GM21367 (cell line): ENCODE data around the gene BORCS8.
"Not testable (repeated sequence)": the region's sequence is repeated elsewhere in the genome, so short reads cannot be mapped to it uniquely, and the experiment has no call there.

Experiments used
- ATAC-seq: cut with Tn5 transposase; IDR thresholded peaks from one replicate; pipeline ENCODE4 v1.9.1; 2021; ENCODE audit not compliant: unreplicated experiment

The BORCS8 gene

GRCh38 chr19:19152668-19153384 is 39.1 kb downstream of the BORCS8 start:
- no peak for ATAC-seq

- no peak for ATAC-seq
Measured at GRCh38 chr19:19151418-19151817, 40.5 kb downstream of the BORCS8 start.

- no peak for ATAC-seq
Measured at GRCh38 chr19:19149435-19149834, 42.5 kb downstream of the BORCS8 start.

DNA sequence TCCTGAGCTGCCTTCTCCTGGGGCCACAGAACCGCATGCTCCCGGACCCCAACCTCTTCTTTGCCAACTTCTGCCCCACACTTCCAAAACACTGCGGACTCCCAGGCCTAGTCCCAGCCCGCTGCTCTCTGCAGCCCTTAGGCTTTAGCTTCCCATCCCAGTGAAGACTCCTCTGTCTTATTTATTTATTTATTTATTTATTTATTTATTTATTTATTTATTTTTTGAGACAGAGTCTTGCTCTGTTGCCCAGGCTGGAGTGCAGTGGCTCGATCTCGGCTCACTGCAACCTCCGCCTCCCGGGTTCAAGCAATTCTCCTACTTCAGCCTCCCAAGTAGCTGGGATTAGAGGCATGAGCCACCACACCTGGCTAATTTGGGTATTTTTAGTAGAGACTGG is 43.4 kb downstream of the BORCS8 start:
- not testable (repeated sequence) for ATAC-seq

GRCh38 chr19:19147344-19147743 is 44.6 kb downstream of the BORCS8 start:
- ATAC-seq: no peak

- ATAC-seq: no peak
Measured at GRCh38 chr19:19146865-19147264, 45.1 kb downstream of the BORCS8 start.

GRCh38 chr19:19145684-19146608 is 46.0 kb downstream of the BORCS8 start:
- ATAC-seq: no peak

- no peak for ATAC-seq
Measured at GRCh38 chr19:19145281-19145680, 46.7 kb downstream of the BORCS8 start.

DNA sequence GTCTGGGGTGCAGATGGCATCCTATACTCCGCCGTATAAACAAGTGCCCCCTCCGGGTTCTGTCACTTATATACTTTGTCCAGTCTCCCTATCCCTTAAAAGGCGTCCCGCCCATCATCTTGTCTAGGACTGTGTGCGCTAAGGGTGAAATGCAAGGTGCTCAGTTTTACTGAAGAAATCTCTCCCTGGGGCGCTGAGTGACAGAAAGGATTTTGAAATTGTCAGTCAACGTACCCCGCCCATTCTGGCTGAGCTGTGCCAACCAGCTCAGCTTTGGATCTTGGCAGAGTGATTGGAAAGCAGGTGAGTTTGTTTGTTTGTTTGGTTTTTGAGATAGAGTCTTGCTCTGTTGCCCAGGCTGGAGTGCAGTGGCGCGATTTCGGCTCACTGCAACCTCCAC is 49.6 kb downstream of the BORCS8 start:
- ATAC-seq: no peak

DNA sequence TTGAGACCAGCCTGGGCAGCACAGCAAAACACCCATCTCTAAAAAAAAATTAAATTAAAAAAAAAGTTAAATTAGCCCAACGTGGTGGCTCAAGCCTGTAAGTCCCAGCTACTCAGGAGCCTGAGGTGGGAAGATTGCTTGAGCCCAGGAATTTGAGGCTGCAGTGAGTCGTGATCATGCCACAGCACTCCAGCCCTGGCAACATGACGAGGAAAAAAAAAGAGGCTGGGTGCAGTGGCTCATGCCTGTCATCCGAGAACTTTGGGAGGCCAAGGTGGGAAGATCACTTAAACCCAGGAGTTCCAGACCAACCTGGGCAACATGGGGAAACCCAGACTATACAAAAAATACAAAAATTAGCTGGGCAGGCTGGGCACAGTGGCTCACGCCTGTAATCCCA is 51.5 kb downstream of the BORCS8 start:
- ATAC-seq: no peak

GRCh38 chr19:19139876-19140229 is 52.1 kb downstream of the BORCS8 start:
- no peak for ATAC-seq

DNA sequence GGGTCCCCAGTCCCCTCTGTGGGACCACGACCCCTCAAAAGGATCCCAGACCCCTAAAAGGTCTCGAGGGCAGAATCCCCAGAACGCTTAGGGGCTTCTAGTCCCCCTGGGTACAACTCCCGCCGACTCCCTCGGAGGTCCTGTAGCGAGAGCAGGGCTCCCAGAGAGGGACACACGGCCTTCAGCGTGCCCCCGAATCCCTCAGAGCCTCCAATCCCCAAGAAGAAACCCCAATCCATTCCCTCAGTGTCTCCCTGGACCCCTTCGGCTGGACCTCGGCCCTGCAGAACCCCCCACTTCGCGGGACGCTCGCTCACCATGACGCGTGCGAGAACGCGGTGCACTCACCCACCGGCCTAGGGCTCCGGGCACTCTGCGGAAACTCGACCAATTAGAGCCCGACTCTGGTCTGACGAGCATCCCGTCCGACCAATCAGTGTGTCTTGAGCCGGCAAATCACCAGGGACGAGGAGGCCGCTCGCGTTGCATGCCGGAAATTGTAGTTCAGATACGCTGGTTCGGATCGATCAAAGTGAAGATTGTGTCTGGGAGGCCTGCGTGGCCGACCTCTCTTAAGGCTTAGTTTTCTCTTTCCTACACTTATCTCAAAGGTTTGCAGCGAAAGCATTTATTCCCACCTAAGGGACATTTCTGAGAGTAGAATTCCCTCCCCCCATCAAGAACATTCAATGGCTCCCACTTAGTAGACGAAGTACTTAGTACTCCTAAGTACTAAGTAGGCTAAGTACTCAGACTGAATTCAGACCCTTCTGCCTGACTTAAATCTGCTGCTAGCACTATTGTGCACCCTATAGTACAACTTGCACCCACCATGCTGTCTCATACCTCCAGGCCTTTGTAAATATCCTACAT is 53.6 kb downstream of the BORCS8 start, which contains the start of gene TMEM161A:
Gene TMEM161A (minus strand): TSS at position 370 of the 873 bp plus-strand sequence. CDS start 50 bp downstream, at position 320.
- peak; percentile 97 for ATAC-seq

GRCh38 chr19:19137556-19138108 is 54.3 kb downstream of the BORCS8 start:
- no peak for ATAC-seq

- not testable (repeated sequence) for ATAC-seq
Measured at GRCh38 chr19:19135713-19136112, 56.2 kb downstream of the BORCS8 start.

- ATAC-seq: no peak
Measured at GRCh38 chr19:19134687-19135158, 57.2 kb downstream of the BORCS8 start.

DNA sequence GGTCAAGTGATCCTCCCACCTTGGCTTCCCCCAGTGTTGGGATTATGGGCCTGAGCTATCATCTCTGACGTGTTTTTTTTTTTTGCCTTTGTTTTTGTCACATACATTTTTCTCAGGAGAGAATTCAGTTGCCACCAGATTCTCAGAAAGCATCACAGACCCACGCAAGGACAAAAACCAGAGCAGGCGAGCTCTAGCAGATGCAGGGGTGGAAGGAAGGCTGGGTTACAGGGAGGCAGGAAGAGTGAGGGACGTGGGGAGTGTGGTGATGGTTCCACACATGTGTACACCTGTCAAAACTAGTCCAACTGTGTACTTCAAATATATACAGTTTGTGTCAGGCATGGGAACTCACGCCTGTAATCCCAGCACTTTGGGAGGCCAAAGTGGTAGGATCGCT is 58.0 kb downstream of the BORCS8 start:
- ATAC-seq: no peak

GRCh38 chr19:19132912-19133311 is 59.0 kb downstream of the BORCS8 start:
- ATAC-seq: no peak

DNA sequence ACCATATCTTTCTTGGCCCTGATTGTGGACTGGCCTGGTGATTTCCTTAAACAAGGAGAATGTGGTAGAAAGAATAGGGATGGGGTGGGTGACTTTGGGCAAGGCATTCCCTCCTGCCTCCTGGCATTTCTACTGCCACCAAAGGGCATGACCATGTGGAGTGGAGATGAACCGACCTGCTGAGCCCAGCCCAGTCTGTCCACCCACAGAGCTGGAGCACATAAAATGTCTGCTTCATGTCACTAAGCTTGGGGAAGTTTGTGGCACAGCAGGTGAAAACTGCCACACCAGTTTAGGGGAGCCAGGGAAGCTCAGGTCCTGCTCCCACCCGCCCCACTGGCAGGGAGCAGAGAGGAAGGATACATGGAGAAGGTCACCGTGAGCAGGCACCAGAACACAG is 60.0 kb downstream of the BORCS8 start:
- ATAC-seq: no peak
